Head of caudate nucleus (tissue), 42 donors: ENCODE measurements around the gene PPP1R1B.

Source experiments
- DNase-seq, 42 donors: peaks; one replicate each; pipeline versions ENCODE4 v3.0.0 to v3.0.0-alpha.2; 2020 to 2021; ENCODE audit warnings: mixed read lengths in 7 of 42
- intact Hi-C: fragments of 100-400 bp; cut with DNase I; formaldehyde crosslinking; loops from one replicate; pipeline ENCODE4 v1.15.0; 2022

Gene PPP1R1B

DNA sequence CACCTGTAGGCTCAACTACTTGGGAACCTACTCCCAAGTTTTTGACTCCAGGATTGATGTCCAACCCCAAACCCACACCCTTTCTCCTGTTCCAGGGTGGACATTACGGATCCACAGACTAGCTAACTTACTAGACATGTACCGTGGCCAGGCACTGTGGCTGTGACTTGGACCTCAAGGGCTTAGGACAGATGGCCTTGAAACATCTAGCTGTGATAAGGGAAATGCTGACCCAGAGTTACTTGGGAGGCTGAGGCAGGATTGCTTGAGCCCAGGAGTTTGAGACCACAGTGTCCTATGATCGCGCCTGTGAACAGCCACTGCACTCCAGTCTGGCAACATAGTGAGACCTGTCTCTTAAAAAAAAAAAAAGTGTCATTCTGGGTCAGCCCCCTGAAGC, 14.3 kb downstream of the PPP1R1B start:
- intact Hi-C loops, result no loop called here
- no peak for DNase-seq

DNA sequence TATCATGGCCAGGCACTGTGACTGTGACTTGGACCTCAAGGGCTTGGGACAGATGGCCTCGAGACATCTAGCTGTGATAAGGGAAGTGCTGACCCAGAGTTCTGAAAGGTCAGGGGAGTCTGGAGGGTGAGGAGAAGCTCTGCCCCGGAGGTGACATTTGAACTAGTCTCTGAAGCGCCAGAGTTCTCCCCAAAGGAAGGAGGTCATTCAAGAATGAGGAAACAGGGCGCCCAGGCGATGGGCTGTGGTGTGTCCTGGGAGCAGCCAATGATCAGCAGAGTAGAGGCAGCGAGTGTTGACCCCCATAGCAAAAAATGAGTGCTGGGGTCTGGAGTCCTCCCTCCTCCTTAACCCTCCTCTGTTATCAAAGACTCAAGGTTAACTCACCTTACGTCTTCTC, 15.1 kb downstream of the PPP1R1B start:
- peak in 1 of 42 donors; percentile 6 for DNase-seq
- intact Hi-C loops, result no loop called here

DNA sequence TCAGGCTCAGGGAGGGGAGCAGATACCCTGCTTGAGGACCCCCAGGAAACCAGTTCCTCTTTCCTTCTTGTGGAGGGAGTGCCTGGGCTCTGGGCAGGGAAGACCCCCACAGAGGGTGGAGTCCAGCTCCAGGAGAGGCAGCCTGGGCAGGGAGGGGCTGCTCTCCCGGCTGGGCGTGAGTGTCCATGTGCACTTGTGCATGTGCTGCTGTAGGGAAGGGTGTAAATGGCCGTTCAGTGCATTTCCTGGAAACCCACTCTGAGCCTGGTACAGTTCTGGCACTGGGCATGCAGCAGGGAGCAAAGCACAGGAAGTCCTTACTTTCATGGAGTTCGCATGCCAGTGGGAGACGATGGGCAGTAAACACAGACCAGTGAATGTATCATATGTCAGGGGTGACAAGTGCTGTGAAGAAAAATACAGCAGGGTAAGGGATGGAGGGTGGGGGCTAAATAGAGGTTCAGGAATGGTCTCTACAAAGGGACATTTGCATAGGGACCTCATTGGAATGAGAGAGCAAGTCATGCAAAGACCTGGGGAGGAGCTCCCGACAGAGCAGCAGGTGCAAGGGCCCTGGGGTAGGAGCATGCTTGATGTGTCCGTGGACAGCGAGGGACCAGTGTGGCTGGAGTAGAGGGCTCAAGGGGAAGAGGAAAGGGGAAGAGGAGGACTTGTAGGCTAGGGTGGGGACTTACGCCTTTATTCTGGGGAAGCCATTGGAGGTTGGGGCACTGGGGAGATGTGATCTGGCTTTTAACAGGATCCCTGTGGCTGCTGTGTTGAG, 15.7 kb downstream of the PPP1R1B start:
- intact Hi-C loops, result no loop called here
- no peak for DNase-seq

DNA sequence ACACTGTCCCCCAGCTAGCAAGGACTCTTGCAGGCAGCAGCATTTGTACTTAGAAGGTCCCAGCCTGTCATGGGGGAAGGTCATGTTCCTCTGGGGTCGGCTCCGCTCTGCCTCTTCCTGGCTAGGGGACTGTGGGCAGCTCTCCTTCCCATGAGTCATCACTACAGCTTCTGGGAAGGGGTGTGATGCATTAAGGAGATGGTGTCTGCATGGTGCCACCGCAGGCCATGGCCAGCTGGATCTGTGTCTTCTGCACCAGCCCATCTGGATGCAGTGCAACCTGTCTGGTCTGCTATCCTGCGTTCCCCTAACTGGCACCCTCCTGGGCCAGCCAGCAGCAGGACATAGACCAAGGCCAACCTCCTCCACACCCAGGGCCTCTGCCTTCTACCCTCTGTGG, 16.5 kb downstream of the PPP1R1B start:
- intact Hi-C loops, result no loop called here
- no peak for DNase-seq

DNA sequence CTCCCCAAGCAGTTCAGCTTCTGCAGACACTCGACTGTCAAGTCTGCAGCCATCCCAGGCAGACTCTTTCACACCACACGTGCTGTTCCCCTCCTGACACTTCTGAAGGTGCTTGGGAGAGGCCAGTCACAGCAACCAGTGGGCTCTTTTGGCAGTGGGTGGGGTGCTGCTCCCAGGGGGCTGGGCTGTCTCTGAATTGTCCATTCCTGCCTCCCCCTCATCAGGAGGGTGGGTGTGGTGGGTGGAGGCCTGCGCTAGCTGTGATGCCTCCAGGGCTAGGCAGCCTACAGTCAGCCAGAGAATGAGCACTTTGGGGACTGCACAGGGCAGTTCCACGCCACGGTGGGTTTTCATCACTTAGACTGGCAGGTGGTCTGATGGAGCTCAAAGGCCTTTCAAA, 20.5 kb downstream of the PPP1R1B start:
- DNase-seq, result no peak
- intact Hi-C loops, result no loop called here

DNA sequence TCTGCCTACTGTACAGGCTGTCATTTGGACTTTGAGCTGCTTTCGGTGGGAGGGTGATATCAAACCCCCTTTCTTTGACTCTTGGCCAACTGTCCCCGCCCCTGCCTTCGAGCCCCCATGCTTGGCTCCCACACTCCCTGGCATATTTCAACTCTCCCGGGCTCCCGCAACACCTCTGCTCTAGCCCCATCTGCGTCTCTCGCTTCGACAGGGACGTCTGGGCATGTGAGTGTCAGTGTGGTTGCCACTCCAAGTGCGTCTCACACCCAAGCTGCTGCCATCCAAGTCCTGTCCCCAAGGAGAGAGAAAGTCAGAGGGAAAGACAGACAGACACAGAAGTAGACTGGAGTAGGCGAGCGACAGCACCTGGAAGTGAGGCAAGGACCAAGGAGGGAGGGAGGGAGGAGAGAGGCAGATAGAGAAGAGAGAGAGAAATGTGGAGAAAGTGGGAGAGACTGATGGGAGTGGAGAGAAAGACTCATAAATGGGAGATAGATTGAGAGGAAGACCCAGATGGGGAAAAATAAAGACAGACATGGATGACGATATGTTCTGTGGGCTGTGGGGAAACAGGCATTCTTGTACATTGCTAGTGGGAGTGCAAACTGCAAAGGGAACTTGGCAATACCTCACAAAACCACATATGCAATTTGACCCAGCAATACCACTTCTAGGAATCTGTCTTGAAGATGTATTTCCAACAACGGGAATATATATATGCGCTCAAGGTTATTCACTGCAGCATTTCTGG, 22.0 kb downstream of the PPP1R1B start:
- DNase-seq, result no peak
- intact Hi-C loops, result no loop called here

DNA sequence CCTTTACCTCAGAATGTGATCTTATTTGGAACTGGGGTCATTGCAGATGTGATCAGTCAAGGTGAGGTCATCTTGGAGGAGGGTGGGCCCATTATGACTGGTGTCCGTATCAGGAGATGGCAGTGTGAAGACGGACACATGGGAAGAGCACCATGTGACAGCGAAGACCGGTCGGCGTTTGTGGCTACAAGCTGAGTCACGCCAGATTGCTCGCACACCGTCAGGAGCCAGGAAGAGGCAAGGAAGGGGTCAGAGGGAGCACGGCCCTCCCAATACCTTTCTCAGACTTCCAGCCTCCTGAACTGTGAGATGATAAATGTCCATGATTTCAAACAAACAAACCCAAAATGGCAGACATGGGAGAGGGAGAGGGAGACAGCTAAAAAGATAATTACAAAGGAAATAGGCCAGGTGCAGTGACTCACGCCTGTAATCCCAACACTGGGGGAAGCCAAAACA, 23.4 kb downstream of the PPP1R1B start:
- intact Hi-C loops, result no loop called here
- DNase-seq, result no peak

DNA sequence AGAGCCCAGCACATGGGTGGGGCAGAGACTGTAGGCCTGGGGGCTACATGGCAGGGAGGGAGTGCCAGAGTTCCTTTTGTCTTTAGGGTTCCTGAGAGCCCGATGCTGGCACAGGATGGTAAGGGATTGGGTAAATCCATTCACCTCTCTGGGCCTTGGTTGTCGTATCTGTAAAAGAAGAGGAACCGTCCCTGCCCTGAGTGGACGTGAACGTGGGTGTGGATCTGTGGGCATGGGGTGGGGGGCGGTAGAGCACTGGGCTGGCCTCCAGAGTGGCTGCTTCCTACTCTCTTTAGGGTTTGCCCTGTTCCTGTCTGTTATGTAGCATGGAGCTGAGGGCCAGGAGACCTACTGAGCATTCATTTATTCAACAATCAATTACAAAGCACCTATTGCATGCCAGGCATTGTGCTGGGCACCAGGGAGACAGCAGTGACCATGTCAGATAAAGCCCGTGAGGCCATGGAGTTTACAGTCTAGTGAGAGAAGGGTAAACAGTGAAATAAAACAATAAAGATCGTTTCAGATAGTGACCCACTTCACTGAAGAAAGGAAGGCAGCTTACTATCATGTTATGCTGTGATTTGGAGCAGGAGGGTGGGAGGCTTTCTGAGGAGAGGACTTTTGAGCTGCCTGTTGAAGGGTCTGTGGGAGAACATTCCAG, 25.3 kb downstream of the PPP1R1B start:
- DNase-seq, result no peak
- intact Hi-C loops, result no loop called here

DNA sequence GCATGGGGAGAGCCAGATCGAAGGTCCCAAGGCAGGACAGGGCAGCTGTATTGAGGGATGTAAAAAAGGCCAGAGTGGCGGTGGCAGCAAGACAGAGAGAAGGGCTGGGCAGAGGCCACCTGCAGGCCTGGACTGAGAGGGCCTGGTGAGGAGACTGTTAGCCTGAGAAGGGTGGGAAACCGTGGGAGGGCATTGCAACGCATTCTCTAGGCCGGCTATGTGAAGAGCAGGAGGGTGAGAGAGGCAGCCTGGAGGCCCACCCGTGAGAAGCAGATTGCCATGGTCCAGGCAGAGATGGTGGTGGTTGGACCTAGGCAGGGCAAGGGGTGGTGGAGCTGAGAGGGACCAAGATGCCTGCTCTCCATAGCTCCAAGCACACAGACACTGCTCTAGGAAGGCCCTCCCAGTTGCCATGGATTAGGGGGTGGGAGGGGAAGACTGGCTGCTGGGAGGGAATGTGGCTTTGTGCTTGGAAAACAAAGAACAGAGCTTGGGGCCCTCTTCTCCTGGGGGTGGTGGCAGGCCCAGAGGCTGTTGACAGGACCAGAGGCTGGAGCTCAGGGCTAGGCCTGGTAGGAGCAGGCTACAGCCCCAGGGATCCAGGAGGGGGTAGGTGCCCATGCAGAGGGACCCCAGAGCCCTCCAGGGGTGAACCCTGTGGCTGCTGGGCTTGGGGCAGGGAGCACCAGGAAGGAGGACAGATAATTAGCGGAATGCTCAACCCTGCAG, 26.0 kb downstream of the PPP1R1B start:
- intact Hi-C loops, result no loop called here
- DNase-seq, result peak in 36 of 42 donors; percentile 33 to 88 (median 72)

DNA sequence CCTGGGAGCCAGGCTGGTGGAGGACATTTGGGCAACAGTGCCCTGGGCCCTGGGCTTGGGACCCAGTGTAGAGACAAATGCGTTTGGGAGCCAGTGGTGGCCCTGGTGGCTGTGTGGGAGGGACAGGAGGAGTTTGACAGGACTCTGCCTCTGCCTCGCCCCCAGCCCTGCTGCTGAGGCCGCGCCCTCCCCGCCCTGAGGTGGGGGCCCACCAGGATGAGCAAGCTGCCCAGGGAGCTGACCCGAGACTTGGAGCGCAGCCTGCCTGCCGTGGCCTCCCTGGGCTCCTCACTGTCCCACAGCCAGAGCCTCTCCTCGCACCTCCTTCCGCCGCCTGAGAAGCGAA, 26.5 kb downstream of the PPP1R1B start:
- intact Hi-C loops, result no loop called here
- DNase-seq, result no peak

DNA sequence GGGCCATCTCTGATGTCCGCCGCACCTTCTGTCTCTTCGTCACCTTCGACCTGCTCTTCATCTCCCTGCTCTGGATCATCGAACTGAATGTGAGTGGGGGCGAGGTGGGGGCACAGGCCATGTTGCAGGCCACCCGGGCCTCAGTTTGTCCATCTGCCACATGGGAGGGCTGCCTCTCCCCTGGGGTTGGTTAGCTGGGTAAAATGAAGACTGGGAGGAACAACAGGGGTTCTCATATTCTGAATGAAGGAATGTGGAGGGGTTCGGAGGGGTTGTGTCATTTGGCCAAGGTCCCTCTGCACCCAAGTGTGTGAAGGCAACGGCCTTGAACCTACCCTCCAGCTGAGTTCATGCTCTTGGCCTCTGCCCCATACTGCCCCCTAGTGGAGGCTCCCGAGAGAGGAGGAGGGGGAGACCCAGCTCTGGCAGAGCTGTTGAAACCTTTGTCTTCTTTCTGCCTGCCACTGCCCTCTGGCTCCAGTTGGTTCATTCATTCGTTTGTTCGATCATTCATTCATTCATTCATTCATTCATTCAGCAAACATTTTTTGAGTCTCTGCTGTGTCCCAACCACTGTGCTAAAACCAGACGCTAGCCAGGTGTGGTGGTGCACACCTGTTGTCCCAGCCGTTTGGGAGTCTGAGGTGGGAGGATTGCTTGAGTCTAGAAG, 27.0 kb downstream of the PPP1R1B start:
- peak in 40 of 42 donors; percentile 61 to 91 (median 80) for DNase-seq
- intact Hi-C loops, result no loop called here

DNA sequence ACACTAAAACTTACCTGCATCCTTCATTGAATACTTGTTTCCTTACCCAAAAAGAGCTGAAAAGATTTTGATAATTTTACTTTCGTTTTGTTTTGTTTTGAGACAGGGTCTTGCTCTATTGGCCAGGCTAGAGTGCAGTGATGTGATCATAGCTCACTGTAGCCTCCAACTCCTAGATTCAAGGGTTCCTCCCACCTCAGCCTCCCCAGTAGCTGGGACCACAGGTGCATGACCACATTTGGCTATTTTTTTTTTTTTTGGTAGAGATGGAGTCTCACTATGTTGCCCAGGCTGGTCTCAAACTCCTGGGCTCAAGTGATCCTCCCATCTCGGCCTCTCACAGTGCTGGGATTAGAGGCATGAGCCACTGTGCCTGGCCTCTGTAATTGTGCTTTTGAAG, 28.4 kb downstream of the PPP1R1B start:
- intact Hi-C loops, result no loop called here
- DNase-seq, result no peak

DNA sequence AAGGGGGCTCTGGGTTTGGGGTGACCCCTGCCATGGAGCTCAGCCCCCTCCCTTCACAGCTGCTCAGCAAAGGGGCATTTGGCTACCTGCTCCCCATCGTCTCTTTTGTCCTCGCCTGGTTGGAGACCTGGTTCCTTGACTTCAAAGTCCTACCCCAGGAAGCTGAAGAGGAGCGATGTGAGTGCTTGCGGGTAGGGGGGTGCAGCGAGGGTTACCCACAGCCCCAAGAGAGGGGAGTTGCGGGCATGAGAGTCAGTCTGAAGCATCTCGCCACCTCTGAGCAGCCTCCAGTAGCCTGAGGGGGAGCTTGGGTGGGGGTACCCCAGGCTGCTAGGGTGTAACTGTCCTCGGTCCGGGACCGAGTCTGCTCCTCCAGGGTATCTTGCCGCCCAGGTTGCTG, 31.6 kb downstream of the PPP1R1B start:
- intact Hi-C loops, result no loop called here
- DNase-seq, result no peak

DNA sequence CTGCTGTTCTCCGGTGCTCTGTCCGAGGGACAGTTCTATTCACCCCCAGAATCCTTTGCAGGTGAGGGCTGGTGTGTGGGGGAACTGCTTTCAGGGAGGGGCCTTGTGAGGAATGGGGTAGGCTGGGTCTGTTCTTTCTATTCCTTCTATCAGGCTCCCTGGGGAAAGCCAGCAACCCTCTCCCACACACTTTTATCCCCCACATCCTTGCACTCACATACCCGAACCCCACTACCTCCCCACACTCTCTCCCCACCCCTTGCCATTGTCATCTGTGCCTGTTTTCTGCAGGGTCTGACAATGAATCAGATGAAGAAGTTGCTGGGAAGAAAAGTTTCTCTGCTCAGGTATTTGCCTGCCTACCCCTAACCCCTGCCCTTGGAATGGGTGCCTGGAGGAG, 32.0 kb downstream of the PPP1R1B start:
- DNase-seq, result peak in 25 of 42 donors; percentile 47 to 90 (median 64)
- intact Hi-C loops, result no loop called here

DNA sequence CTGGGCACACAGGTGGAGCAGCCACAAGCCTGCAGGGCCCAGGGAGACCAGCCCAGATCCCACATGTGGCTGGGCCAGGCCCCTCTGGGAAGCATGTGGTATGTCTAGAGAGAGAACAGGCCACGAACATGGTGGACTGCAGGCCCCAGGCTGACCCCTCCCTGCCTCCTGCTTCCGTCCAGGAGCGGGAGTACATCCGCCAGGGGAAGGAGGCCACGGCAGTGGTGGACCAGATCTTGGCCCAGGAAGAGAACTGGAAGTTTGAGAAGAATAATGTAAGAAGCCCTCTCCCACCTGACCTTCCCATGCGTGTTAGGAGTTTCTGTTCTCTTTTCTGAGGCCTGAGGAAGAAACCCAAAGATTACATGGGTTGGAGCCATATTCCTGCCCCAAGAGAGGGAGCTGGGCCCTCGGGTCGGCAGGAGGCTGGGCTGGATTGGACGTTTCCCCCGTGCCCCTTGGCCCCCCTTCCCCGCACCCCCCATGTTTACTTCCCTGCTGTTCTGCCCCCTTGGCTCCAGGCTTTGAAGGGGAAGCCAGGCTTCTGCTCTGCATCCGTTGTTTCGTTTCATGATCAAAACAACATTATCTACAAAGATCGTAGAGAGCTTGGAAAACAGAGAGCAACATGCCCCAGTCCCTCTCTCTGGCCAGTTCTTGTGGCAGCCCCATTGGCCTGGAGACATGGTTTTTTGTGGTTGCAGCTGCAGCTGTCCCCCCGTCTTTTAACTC, 32.7 kb downstream of the PPP1R1B start:
- DNase-seq, result no peak
- intact Hi-C loops, result no loop called here

DNA sequence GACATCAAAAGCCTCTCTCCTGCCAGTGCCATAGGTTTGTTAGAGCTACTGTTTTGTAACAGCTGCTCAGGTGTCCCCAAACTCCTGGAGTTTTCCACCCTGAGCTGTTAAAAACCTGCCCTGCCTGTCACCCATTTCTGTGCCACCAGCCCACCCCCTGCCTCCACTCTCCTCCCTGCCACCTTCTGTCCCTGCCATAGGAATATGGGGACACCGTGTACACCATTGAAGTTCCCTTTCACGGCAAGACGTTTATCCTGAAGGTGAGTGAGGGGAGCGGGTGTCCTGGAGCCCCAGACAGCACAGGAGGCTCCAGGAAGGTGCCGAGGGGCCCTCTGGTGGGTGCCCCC, 33.2 kb downstream of the PPP1R1B start:
- intact Hi-C loops, result no loop called here
- peak in 29 of 42 donors; percentile 48 to 90 (median 66) for DNase-seq

DNA sequence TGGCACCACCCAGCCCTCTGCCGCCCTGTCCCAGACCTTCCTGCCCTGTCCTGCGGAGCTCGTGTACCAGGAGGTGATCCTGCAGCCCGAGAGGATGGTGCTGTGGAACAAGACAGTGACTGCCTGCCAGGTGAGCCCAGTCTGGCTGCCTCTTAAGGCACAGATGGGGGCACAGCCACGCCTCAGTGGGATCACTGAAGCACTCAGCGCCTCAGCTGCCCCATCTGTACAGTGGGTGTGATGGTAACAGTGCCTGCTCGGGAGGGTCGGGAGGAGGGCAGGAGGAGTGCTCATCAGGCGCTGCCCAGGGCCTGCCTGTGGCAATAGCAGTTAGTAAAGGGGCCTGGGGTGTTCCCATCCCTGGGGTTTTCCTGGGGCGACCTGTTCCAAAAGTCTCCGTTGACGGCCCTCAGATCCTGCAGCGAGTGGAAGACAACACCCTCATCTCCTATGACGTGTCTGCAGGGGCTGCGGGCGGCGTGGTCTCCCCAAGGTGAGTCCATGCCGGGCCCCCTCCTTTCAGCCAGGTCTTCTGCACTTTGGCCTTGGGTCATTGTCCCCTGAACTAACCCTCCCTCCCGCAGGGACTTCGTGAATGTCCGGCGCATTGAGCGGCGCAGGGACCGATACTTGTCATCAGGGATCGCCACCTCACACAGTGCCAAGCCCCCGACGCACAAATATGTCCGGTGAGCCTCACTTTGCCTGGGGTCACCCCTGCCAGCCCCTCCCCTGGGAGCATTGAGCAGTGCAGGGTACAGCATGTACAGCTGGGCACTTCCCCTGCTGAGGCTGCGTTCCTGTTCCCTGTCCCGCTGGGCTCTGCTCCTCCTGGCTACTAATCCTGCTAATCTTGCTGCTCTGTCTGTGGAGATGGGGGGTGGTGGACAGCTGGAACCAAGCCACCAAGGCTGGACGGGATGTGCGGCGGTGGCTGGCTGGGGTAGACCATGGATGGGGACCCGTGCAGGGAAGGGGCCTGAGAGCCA, 33.9 kb downstream of the PPP1R1B start:
- intact Hi-C loops, result no loop called here
- no peak for DNase-seq
